CD4-positive, alpha-beta T cell (primary cell): ENCODE measurements around the gene STAC2. TPM values are rescaled to one million over a fixed set of nuclear protein-coding genes. Genes with fewer than 3 reads are reported as not detected.

ENCODE experiments used
- ATAC-seq: fragments of 200-7000 bp; cut with Tn5 transposase; one replicate; pipeline ENCODE4 v1.10.0; 2022; ENCODE audit warnings: mild to moderate bottlenecking; ENCODE audit not compliant: poor library complexity
- CTCF ChIA-PET: fragments of 350-600 bp; sonication (Branson Sonifier 250); formaldehyde crosslinking; loops from one replicate; lab custom pipeline; 2021; ENCODE audit warnings: antibody characterized with exemption, inconsistent platforms; lab: Charles Lee
- POLR2A ChIA-PET: fragments of 350-600 bp; sonication (Branson Sonifier 250); formaldehyde crosslinking; loops from one replicate; lab custom pipeline; 2021; ENCODE audit warnings: antibody characterized with exemption, inconsistent platforms; lab: Charles Lee
- DNase-seq, 14 experiments: peaks; one replicate each; pipeline ENCODE4 v3.0.0-alpha.2; 2013 to 2020; ENCODE audit warnings: mixed read lengths in 2 of 14
- H3K27ac ChIP-seq, 2 donors: one replicate each; pipeline versions ENCODE4 v1.5.1 to v1.7.0; 2013; ENCODE audit warnings: low read length in 2 of 2, low read depth in 1 of 2, mild to moderate bottlenecking in 1 of 2
- H3K27me3 ChIP-seq, 2 experiments: 1 replicate in 1 of 2; 2 replicates in 1 of 2; pipeline versions ENCODE4 v1.6.1 to v1.7.0; 2013; ENCODE audit warnings: low read length in 2 of 2, control low read depth in 1 of 2, mild to moderate bottlenecking in 1 of 2, moderate library complexity in 1 of 2; ENCODE audit not compliant: insufficient read depth in 2 of 2, control insufficient read depth in 1 of 2
- H3K36me3 ChIP-seq: one replicate; pipeline ENCODE4 v1.6.1; 2013; ENCODE audit warnings: low read length, control low read depth; ENCODE audit not compliant: insufficient read depth
- H3K4me1 ChIP-seq: one replicate; pipeline ENCODE4 v1.6.1; 2013; ENCODE audit warnings: low read length, control low read depth; ENCODE audit not compliant: insufficient read depth
- H3K4me3 ChIP-seq: one replicate; pipeline ENCODE4 v1.5.1; 2013; ENCODE audit warnings: mild to moderate bottlenecking, low read length, moderate library complexity
- H3K9me3 ChIP-seq, 2 experiments: 1 replicate in 1 of 2; 2 replicates in 1 of 2; pipeline versions ENCODE4 v1.6.1 to v1.7.0; 2013; ENCODE audit warnings: low read length in 2 of 2, mild to moderate bottlenecking in 2 of 2, control low read depth in 1 of 2, moderate library complexity in 1 of 2; ENCODE audit not compliant: control insufficient read depth in 1 of 2, insufficient read depth in 1 of 2
- H3K27ac Mint-ChIP-seq: one replicate; pipeline ENCODE4 v1.8.0; 2020; ENCODE audit warnings: mixed read lengths
- H3K27me3 Mint-ChIP-seq: one replicate; pipeline ENCODE4 v1.8.0; 2021; ENCODE audit warnings: mixed read lengths
- H3K36me3 Mint-ChIP-seq: one replicate; pipeline ENCODE4 v1.8.0; 2021; ENCODE audit warnings: low read depth, mixed read lengths
- H3K4me1 Mint-ChIP-seq: one replicate; pipeline ENCODE4 v1.8.0; 2021; ENCODE audit warnings: low read depth, mixed read lengths
- H3K4me3 Mint-ChIP-seq: one replicate; pipeline ENCODE4 v1.8.0; 2020; ENCODE audit warnings: mild to moderate bottlenecking, mixed read lengths
- H3K9me3 Mint-ChIP-seq: one replicate; pipeline ENCODE4 v1.8.0; 2020; ENCODE audit warnings: mixed read lengths
- intact Hi-C, 2 experiments: fragments of 100-400 bp; cut with DNase I in 1 of 2; cut with micrococcal nuclease in 1 of 2; formaldehyde crosslinking; loops; one replicate each; pipeline versions ENCODE4 v1.15.1 to v1.9.0; 2023 to 2025; cut with DNase I, micrococcal nuclease
- total RNA-seq, 174 experiments: library from RNA in 2 of 174; stranded (reverse) in 2 of 174; gene quantifications; one replicate each; pipeline ENCODE4 v1.2.3 and lab custom pipeline; 2021 to 2026
- TF ChIP-seq, protein P1 (sequence below): fragments of 200-600 bp; IDR thresholded peaks from one replicate; pipeline ENCODE4 v1.8.0; 2022; ENCODE audit warnings: antibody characterized with exemption, mild to moderate bottlenecking

The STAC2 gene
- total RNA-seq, 2 experiments from 2014 or later, result not detected

DNA sequence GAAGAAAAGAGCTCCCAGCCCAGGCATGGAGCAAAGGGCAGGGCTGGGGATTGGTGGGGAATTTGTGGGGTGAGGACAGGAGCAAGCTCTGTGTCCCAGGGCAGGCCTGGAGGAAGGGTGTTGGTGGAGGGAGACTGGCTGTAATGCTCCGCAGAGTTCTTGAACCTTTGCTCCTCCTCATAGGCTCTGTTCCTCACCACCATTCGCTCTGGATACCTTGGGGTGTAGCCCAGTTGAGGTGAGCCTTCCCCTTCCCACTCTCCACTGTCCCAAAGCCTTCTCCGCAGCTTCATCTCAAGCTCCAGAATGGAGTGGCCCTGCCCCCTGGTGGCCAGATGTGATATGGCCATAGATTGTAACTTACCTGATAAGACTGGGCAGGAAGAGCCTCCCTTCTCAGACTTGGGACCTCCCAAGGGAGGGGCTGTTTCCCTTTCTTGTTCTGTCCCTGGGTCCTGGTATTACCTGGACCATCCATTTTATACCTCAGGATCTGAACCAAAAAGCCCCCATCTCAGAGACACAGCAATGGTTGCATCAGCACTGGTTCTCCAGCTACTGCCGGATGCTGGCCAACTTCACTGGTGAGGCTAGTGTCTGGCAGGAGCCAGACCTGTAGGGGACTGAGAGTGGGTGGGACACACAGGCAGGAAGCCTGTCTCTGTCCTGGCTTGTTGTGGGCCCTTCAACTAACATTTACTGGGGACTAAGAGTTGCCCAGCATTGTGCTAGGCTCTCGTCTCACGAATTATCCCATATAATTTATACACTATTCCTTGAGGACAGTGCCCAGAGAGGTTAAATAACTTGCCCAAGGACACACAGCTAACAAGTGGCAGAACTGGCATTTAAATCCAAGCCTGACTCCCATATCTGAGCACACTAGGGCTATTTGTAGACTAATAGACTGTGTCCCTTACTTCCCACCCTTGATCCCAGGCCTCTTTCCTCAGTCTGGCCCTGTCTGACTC is 19.1 kb upstream of the STAC2 start:
- H3K36me3 ChIP-seq, result no peaks in the 10 kb centered on the region
- Mint-ChIP-seq H3K27ac (peak overlapping the region; percentile 53), H3K27me3 (peaks cover 4% of the 10 kb centered on the region), H3K9me3 (no peaks in the 10 kb centered on the region), H3K4me1 (peaks cover 9% of the 10 kb centered on the region), H3K36me3 (no peaks in the 10 kb centered on the region), H3K4me3 (peak overlapping the region; percentile 31)
- CTCF ChIA-PET, result interaction anchor here (0.5 to 6.7 kb wide), 16 partner anchors 11 to 374 kb away, joined by 3 to 122 read pairs (median 4); partner anchors contain the start of gene ARL5C
- H3K4me3 ChIP-seq, result no peak overlapping the region
- H3K27me3 ChIP-seq, result no peaks in the 10 kb centered on the region
- TF ChIP-seq, protein P1, sequence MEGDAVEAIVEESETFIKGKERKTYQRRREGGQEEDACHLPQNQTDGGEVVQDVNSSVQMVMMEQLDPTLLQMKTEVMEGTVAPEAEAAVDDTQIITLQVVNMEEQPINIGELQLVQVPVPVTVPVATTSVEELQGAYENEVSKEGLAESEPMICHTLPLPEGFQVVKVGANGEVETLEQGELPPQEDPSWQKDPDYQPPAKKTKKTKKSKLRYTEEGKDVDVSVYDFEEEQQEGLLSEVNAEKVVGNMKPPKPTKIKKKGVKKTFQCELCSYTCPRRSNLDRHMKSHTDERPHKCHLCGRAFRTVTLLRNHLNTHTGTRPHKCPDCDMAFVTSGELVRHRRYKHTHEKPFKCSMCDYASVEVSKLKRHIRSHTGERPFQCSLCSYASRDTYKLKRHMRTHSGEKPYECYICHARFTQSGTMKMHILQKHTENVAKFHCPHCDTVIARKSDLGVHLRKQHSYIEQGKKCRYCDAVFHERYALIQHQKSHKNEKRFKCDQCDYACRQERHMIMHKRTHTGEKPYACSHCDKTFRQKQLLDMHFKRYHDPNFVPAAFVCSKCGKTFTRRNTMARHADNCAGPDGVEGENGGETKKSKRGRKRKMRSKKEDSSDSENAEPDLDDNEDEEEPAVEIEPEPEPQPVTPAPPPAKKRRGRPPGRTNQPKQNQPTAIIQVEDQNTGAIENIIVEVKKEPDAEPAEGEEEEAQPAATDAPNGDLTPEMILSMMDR, result peak; percentile 94
- intact Hi-C loops, result loop anchor here (1.0 to 2.0 kb wide), 4 partner anchors 38 to 262 kb away; no protein-coding TSS in a partner anchor
- no peak overlapping the region for H3K27ac ChIP-seq
- H3K9me3 ChIP-seq, result no peaks in the 10 kb centered on the region
- peaks cover 15% of the 10 kb centered on the region for H3K4me1 ChIP-seq
- ATAC-seq (peak; percentile 96), DNase-seq (peak; percentile 78 to 94 (median 85))
- POLR2A ChIA-PET, result interaction anchor here (0.8 to 3.6 kb wide), 8 partner anchors 9 to 262 kb away, joined by 3 to 49 read pairs (median 4); partner anchors contain the start of gene RPL19

GRCh38 chr17:39244016-39244599 is 18.4 kb upstream of the STAC2 start:
- Histone ChIP-seq H3K4me3 (no peak overlapping the region), H3K36me3 (no peaks in the 10 kb centered on the region), H3K9me3 (no peaks in the 10 kb centered on the region), H3K27ac (no peak overlapping the region), H3K27me3 (no peaks in the 10 kb centered on the region), H3K4me1 (peaks cover 22% of the 10 kb centered on the region)
- H3K27ac Mint-ChIP-seq, result no peak overlapping the region
- TF ChIP-seq, protein P1, result no peak
- H3K9me3 Mint-ChIP-seq, result no peaks in the 10 kb centered on the region
- H3K27me3 Mint-ChIP-seq, result peaks cover 4% of the 10 kb centered on the region
- ATAC-seq (no peak), DNase-seq (peak in 1 of 14 experiments; percentile 31)
- POLR2A ChIA-PET, result interaction anchor here (0.8 to 3.6 kb wide), 8 partner anchors 8 to 261 kb away, joined by 3 to 49 read pairs (median 4); partner anchors contain the start of gene RPL19
- intact Hi-C loops, result loop anchor here (1.0 to 2.0 kb wide), 4 partner anchors 37 to 261 kb away; no protein-coding TSS in a partner anchor
- H3K36me3 Mint-ChIP-seq, result no peaks in the 10 kb centered on the region
- peaks cover 16% of the 10 kb centered on the region for H3K4me1 Mint-ChIP-seq
- CTCF ChIA-PET, result interaction anchor here (0.5 to 6.7 kb wide), 16 partner anchors 10 to 373 kb away, joined by 3 to 122 read pairs (median 5); partner anchors contain the start of gene ARL5C
- H3K4me3 Mint-ChIP-seq, result no peak overlapping the region

GRCh38 chr17:39243155-39243554 is 17.4 kb upstream of the STAC2 start:
- no peak for DNase-seq
- POLR2A ChIA-PET, result no interaction called here
- CTCF ChIA-PET, result interaction anchor here (0.6 to 6.7 kb wide), 5 partner anchors 9 to 196 kb away, joined by 3 to 122 read pairs (median 5); no protein-coding TSS in a partner anchor
- TF ChIP-seq, protein P1, result no peak
- no peaks in the 10 kb centered on the region for H3K27me3 ChIP-seq
- H3K4me3 ChIP-seq, result no peak overlapping the region
- no peak overlapping the region for H3K27ac ChIP-seq
- H3K27me3 Mint-ChIP-seq, result peaks cover 4% of the 10 kb centered on the region
- ATAC-seq, result no peak
- intact Hi-C loops, result no loop called here
- H3K36me3 ChIP-seq, result no peaks in the 10 kb centered on the region
- H3K9me3 ChIP-seq, result no peaks in the 10 kb centered on the region
- H3K36me3 Mint-ChIP-seq, result no peaks in the 10 kb centered on the region
- no peak overlapping the region for H3K4me3 Mint-ChIP-seq
- H3K4me1 Mint-ChIP-seq, result peaks cover 24% of the 10 kb centered on the region
- H3K4me1 ChIP-seq, result peaks cover 32% of the 10 kb centered on the region
- H3K27ac Mint-ChIP-seq, result no peak overlapping the region
- H3K9me3 Mint-ChIP-seq, result no peaks in the 10 kb centered on the region
